Forelimb muscle (tissue), 1 donor: Measurements from ENCODE around the gene STK39. TPM values are rescaled to one million over a fixed set of nuclear protein-coding genes. Genes with fewer than 3 reads are reported as not detected.

Experiments
- DNase-seq: peaks from one replicate; pipeline ENCODE4 v3.0.0-alpha.2; 2013; ENCODE audit warnings: low read depth
- polyA plus RNA-seq: library from polyadenylated mRNA; unstranded; fragments of 120-200 nt; gene quantifications from one replicate; pipeline ENCODE4 v1.2.1, GENCODE V29; 2013; ENCODE audit not compliant: insufficient read length

Gene STK39
- polyA plus RNA-seq, 1 donor = 17.1 TPM

DNA sequence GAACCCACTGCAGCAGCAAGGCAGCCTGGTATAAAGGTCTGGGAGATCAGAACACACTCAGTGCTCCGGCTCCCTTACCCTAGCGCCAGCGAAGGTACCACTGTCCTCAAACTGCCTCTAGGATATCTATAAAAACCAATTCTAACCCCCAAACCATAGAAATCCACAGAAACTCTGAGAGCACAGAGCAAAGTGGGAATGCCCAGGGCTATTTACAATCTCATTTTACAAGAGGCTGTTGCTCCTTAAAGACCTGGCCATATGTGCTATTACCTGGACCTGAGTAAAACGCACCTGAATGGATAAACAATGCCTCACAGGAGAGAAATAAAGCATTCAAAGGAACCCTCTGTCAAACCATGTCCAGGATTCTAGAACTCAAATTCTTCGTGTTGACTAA is 4.3 kb downstream of the STK39 start:
- DNase-seq = no peak

GRCh38 chr2:168241746-168242145 is 5.6 kb downstream of the STK39 start:
- no peak for DNase-seq

- no peak for DNase-seq
Measured at GRCh38 chr2:168241208-168241607, 6.2 kb downstream of the STK39 start.

DNA sequence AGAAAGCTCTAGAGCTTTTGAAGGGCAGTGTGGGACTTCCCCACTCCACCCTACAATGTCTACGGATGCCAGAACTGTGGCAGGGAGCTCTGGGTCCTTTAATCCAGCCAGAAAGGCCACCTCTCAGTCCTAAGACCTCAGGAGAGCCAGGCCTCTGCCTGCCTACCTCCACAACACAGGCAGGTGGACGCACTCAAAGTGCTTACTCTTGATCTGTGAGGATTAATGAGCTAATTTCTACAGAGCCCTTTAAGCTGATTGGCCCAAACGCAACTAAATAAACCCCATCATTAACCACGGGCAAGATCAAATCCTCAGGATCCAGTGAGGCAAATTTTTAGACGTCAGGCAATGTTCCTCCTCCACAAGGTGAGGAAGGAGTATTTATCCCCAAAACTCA is 8.1 kb downstream of the STK39 start:
- no peak for DNase-seq

GRCh38 chr2:168237741-168238140 is 9.7 kb downstream of the STK39 start:
- DNase-seq = no peak

DNA sequence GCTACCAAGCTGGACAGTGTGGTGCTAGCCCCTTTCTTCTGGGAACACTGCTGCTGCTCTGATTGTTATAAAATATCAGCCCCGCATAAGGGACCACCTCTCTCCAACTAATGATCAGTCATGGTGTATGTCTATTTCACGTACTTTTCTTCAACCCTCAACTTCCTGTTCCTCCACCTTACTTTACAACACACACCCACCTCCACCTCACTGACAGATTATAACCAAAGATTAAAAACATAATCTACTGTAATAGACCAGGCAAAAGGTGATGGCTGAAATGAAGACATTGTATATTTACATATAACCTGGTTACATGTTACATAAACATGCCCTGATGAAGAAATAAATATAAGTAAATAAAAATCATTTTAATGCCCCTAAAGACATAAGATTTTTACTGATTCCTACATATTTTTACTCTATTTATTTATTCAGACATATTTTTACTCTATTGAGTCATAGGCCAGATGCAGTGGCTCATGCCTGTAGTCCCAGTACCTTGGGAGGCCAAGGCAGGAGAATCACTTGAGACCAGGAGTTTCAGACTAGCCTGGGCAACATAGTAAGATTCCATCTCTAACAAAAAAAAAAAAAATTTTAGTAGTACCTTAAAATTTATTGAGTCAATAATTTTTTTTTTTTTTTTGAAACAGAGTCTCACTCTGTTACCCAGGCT is 12.8 kb downstream of the STK39 start:
- no peak for DNase-seq

- no peak for DNase-seq
Measured at GRCh38 chr2:168233726-168234406, 13.5 kb downstream of the STK39 start.

- no peak for DNase-seq
Measured at GRCh38 chr2:168233166-168233565, 14.2 kb downstream of the STK39 start.

DNA sequence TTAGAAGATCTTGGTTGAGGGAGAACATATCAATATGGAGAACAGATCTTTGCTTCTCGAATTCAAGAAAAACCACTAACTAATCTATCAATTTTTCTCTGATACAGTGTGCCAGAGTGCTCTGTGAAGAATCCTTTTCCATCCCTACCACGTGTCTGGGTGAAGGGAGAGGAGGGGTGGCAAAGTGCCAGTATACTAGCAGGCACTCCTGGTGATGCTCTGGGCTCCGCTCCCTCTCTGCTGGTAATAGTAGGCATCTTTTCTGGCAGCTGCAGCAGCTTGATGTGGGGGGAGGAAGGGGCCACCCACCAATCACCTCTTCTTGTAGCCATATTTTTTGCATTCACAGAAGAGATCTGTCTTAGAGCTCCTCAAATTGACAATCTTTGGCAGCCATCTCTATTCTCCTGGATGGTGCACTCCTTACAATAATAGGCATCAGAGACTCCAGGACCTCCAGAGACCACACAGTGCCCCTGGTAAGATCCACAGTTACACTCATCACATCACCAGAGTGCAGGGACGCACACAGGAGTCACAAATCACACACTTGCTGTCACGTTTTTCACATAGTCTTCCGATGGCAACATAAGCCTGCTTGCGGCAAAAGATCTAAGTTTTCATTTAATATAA is 15.7 kb downstream of the STK39 start:
- no peak for DNase-seq

GRCh38 chr2:168230389-168230788 is 17.0 kb downstream of the STK39 start:
- no peak for DNase-seq

- no peak for DNase-seq
Measured at GRCh38 chr2:168224346-168224745, 23.0 kb downstream of the STK39 start.

DNA sequence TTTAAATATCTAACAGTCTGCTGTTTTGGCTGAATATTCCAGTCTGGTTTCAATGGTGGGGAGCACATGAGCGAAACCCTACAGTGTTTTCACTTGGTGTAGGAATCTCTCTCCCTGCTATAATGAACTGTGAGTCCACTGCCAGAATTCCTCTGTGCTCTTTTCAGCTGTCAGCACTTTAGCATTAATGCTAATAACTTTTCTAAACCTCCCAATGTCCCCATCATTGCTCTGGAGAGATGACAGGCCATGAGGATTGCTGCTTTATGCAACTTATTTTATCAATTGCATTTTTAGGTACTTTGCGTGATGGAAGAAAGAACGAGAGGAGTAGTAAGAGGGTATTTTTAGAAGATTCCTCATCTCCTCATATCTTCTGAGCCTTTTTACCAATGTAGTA is 25.3 kb downstream of the STK39 start:
- DNase-seq = no peak

GRCh38 chr2:168220965-168221819 is 26.2 kb downstream of the STK39 start:
- no peak for DNase-seq

GRCh38 chr2:168217920-168218319 is 29.5 kb downstream of the STK39 start:
- no peak for DNase-seq

GRCh38 chr2:168216351-168217005 is 30.9 kb downstream of the STK39 start:
- DNase-seq = no peak

DNA sequence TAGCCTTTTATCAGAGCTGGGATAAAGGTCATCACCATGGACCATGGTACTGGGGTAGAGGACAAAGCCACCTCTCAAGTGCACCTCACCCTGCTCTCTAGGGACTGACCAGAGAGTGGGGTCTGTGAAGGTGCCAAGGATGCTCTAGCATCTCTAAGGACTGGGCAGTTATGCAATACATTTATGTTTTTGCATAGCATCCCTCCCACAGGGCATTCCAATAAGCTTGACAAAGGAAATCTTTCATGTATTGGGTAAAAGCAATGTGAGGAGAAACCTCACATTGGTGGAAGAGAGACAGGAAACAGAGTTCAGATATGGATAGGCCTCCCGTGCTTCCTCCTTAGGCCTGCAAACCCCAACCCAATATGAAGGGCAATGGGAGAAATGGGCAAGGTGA is 31.6 kb downstream of the STK39 start:
- DNase-seq = no peak

DNA sequence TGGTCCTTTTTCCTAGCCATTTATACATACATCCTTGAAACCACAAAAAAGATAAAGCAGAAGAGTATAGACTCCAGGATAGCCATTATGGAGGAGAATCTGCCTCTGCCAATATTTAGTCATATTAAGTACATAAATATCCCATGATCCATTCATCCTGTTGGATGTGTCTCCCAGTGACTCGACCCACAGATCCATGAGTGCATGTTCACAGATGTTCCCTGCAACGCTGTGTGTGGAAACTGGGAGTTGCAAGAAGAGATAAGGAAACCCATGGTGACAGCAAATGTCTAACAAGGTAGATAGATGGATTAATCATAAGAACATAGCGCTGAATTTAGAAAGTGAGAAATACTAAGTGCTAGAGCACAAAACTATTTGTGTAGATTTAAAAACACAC is 34.5 kb downstream of the STK39 start:
- DNase-seq = no peak

DNA sequence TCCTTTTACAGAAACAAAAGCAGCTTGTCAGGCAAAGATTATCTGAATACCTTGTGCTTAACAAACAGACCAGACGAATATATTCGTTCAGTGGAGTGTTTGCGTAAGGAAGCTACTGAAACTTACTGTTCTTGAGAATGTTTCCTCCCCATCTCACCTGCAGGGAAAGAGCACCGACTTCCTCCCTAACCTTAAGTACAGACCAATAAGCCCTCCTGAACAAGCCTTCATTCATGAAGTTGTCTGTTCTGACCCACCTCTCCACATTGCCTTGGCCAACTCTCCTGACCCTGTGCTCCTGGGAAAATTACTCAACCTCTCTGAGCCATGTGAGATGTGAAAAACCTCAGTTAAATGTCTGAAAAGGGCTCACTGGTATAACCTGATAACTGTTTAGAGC is 35.2 kb downstream of the STK39 start:
- DNase-seq = no peak

- no peak for DNase-seq
Measured at GRCh38 chr2:168211664-168212163, 35.7 kb downstream of the STK39 start.

GRCh38 chr2:168210895-168211570 is 36.4 kb downstream of the STK39 start:
- DNase-seq = no peak
